KMS-11 (cell line): ENCODE data around the gene ZBED5.

Experiments used
- H2AFZ ChIP-seq: fragments of 200-600 bp; sonication (generic); 2 replicates; pipeline ENCODE4 v1.6.1; 2016; ENCODE audit warnings: antibody characterized with exemption, mixed run types, low read depth
- H3K27ac ChIP-seq: fragments of 200-600 bp; sonication (generic); 2 replicates; pipeline ENCODE4 v1.6.1; 2016; ENCODE audit warnings: mild to moderate bottlenecking, mixed run types
- H3K27me3 ChIP-seq: fragments of 200-600 bp; sonication (generic); 2 replicates; pipeline ENCODE4 v1.6.1; 2017; ENCODE audit warnings: mild to moderate bottlenecking, low read depth, mixed run types, moderate library complexity; ENCODE audit not compliant: insufficient read depth
- H3K36me3 ChIP-seq: fragments of 200-600 bp; sonication (generic); 2 replicates; pipeline ENCODE4 v1.6.1; 2017; ENCODE audit warnings: mild to moderate bottlenecking, mixed run types; ENCODE audit not compliant: insufficient read depth
- H3K4me1 ChIP-seq: fragments of 200-600 bp; sonication (generic); 2 replicates; pipeline ENCODE4 v1.6.1; 2016; ENCODE audit warnings: mild to moderate bottlenecking, low read depth, mixed run types; ENCODE audit not compliant: poor library complexity, severe bottlenecking
- H3K4me2 ChIP-seq: fragments of 200-600 bp; sonication (generic); 2 replicates; pipeline ENCODE4 v1.7.0; 2016; ENCODE audit warnings: mild to moderate bottlenecking, mixed run types
- H3K4me3 ChIP-seq: fragments of 200-600 bp; sonication (generic); IDR thresholded peaks from 2 replicates; pipeline ENCODE4 v1.6.1; 2017; ENCODE audit warnings: low read depth, low read length, mixed read lengths; ENCODE audit not compliant: insufficient read depth
- H3K79me2 ChIP-seq: fragments of 200-600 bp; sonication (generic); 2 replicates; pipeline ENCODE4 v1.6.1; 2016; ENCODE audit warnings: low read depth, mixed run types; ENCODE audit not compliant: insufficient read depth
- H3K9ac ChIP-seq: fragments of 200-600 bp; sonication (generic); 2 replicates; pipeline ENCODE4 v1.6.1; 2016; ENCODE audit warnings: mild to moderate bottlenecking, mixed run types
- H4K20me1 ChIP-seq: fragments of 200-600 bp; sonication (generic); 2 replicates; pipeline ENCODE4 v1.6.1; 2016; ENCODE audit warnings: mild to moderate bottlenecking, mixed run types; ENCODE audit not compliant: insufficient read depth
- CTCF ChIP-seq: fragments of 200-600 bp; sonication (generic); conservative IDR thresholded peaks from 2 replicates; pipeline ENCODE4 v1.6.1; 2017; ENCODE audit warnings: low read depth, mild to moderate bottlenecking, antibody characterized with exemption, low read length, moderate library complexity, mixed read lengths

ZBED5 gene

GRCh38 chr11:10858439-10859325, 829 bp upstream of the ZBED5 start:
- Histone ChIP-seq H3K4me1 (peaks cover 35% of the 10 kb centered on the region), H3K36me3 (peaks cover 6% of the 10 kb centered on the region; the same call in 1 of the 2 replicates), H3K4me2 (peak overlapping the region; percentile 63), H3K79me2 (peaks cover 44% of the 10 kb centered on the region), H3K9ac (peak overlapping the region; percentile 87), H4K20me1 (no peaks in the 10 kb centered on the region), H3K4me3 (peak overlapping the region; percentile 85), H2AFZ (peak overlapping the region; percentile 77), H3K27me3 (no peaks in the 10 kb centered on the region), H3K27ac (peak overlapping the region; percentile 89)
- no peak for TF ChIP-seq CTCF

- Histone ChIP-seq H3K4me1 (peaks cover 41% of the 10 kb centered on the region), H3K27ac (peak overlapping the region; percentile 89), H3K4me2 (peak overlapping the region; percentile 98), H2AFZ (peak overlapping the region; percentile 75), H4K20me1 (no peaks in the 10 kb centered on the region), H3K79me2 (peaks cover 50% of the 10 kb centered on the region), H3K4me3 (peak overlapping the region; percentile 4), H3K27me3 (no peaks in the 10 kb centered on the region), H3K36me3 (peaks cover 6% of the 10 kb centered on the region), H3K9ac (peak overlapping the region; percentile 87)
- peak; percentile 53 for TF ChIP-seq CTCF
Measured at GRCh38 chr11:10857459-10857708, 469 bp downstream of the ZBED5 start.

GRCh38 chr11:10856689-10857458, 979 bp downstream of the ZBED5 start:
- Histone ChIP-seq H3K36me3 (peaks cover 6% of the 10 kb centered on the region), H3K4me2 (peak overlapping the region; percentile 98), H3K9ac (peak overlapping the region; percentile 87), H2AFZ (peak overlapping the region; percentile 75), H3K4me3 (no peak overlapping the region), H4K20me1 (no peaks in the 10 kb centered on the region), H3K4me1 (peaks cover 41% of the 10 kb centered on the region), H3K79me2 (peaks cover 50% of the 10 kb centered on the region), H3K27ac (peak overlapping the region; percentile 89), H3K27me3 (no peaks in the 10 kb centered on the region)
- TF ChIP-seq CTCF, result no peak

GRCh38 chr11:10855295-10855694, 2.6 kb downstream of the ZBED5 start:
- H3K27ac ChIP-seq, result no peak overlapping the region
- H3K4me1 ChIP-seq, result peaks cover 39% of the 10 kb centered on the region
- no peak overlapping the region for H2AFZ ChIP-seq
- H3K9ac ChIP-seq, result no peak overlapping the region
- H3K79me2 ChIP-seq, result peaks cover 50% of the 10 kb centered on the region
- H3K4me2 ChIP-seq, result peak overlapping the region; percentile 98; the same call in 1 of the 2 replicates
- H3K27me3 ChIP-seq, result no peaks in the 10 kb centered on the region
- H3K4me3 ChIP-seq, result no peak overlapping the region
- peaks cover 6% of the 10 kb centered on the region for H3K36me3 ChIP-seq
- no peak for TF ChIP-seq CTCF
- no peaks in the 10 kb centered on the region for H4K20me1 ChIP-seq
